Measurements from ENCODE around the gene TMCC2. TPM values are rescaled to one million over a fixed set of nuclear protein-coding genes. Genes with fewer than 3 reads are reported as not detected.

The TMCC2 gene
- polyA plus RNA-seq, 1 experiment: 3.4 TPM

DNA sequence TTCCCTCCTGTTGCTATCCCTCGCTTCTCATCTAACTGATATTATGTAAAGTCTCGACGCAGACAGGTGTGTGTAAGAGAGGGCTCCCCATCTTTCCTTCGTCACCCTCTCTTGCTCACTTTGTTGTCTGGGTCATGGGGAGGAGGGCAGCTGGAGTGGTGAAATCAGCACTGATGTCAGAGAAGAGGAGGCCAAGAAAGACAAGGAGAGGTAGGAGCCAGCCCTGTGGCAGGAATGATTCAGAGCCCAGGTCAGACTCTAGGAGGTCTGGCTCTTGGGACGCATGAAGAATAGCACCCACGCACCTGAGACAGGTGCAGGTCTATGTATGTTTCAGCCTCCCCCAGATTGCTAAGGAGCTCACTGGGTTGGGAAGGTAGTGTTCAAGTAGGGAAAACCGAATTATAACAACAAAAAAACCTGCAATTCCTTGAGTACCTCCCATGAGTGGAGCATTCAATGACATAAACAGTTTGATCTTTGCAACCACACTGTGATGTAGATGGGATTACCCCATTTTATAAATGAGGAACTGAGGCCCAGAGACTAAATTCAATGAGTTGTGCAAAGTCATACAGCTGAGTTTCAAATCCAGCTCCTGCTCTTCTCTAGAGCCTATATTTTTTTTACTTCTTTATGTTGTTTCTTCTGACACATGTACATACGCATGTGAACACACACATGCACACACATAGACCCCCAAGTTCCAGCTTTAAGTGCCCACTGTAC, 83.4 kb downstream of the TMCC2 start:
- TF ChIP-seq, protein P1, sequence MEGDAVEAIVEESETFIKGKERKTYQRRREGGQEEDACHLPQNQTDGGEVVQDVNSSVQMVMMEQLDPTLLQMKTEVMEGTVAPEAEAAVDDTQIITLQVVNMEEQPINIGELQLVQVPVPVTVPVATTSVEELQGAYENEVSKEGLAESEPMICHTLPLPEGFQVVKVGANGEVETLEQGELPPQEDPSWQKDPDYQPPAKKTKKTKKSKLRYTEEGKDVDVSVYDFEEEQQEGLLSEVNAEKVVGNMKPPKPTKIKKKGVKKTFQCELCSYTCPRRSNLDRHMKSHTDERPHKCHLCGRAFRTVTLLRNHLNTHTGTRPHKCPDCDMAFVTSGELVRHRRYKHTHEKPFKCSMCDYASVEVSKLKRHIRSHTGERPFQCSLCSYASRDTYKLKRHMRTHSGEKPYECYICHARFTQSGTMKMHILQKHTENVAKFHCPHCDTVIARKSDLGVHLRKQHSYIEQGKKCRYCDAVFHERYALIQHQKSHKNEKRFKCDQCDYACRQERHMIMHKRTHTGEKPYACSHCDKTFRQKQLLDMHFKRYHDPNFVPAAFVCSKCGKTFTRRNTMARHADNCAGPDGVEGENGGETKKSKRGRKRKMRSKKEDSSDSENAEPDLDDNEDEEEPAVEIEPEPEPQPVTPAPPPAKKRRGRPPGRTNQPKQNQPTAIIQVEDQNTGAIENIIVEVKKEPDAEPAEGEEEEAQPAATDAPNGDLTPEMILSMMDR (IDR thresholded peaks at IDR 0.05; ENCODE audit: insufficient read depth, low read depth, low read length): no peak
- H3K36me3 ChIP-seq (ENCODE audit: control insufficient read depth, insufficient read depth, low read length): peaks cover 42% of the 10 kb centered on the region
- DNase-seq (ENCODE audit: low read depth): no peak
- no peaks in the 10 kb centered on the region for H3K27me3 ChIP-seq (ENCODE audit: control insufficient read depth, insufficient read depth, low read length)
- CTCF ChIA-PET: interaction anchor here (0.8 to 3.5 kb wide), 3 partner anchors 14 to 38 kb away, joined by 3 to 14 read pairs (median 4); no protein-coding TSS in a partner anchor
- POLR2A ChIA-PET: no interaction called here
- no peak overlapping the region for H3K4me3 ChIP-seq (ENCODE audit: low read depth, low read length)

DNA sequence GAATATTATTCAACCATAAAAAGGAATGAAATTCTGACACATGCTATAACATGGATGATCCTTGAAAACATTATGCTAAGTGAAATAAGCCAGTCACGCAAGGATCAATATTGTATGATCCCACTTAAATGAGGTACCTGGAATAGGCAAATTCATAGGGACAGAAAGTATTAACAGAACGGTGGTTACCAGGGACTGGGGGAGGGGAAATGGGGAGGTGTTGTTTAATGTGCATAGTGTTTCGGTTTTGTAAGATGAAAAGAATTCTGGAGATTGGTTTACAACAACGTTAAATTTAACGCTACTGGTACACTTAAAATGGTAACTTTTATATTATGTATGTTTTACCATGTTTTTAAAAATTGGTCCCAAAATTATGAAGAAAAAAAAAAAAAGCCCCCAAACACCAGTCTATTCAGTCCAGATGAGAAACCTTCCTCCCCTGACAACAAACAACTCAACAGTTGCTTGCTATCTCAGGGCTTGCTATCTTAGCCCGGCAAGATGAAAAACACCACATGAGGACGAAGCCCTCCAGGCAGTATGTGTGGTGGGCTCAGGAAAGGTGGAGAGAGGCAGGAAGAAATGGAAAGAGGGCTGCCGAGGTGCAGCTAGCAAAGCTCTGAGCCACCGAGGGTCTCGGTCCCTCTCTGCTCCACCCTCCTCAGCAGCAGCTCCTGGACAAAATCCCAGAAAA, 85.3 kb downstream of the TMCC2 start:
- CTCF ChIA-PET: interaction anchor here (1.3 to 2.2 kb wide), 3 partner anchors 12 to 39 kb away, joined by 3 to 24 read pairs (median 5); no protein-coding TSS in a partner anchor
- Histone ChIP-seq H3K4me3 (ENCODE audit: low read depth, low read length) (no peak overlapping the region), H3K36me3 (ENCODE audit: control insufficient read depth, insufficient read depth, low read length) (peaks cover 29% of the 10 kb centered on the region), H3K27me3 (ENCODE audit: control insufficient read depth, insufficient read depth, low read length) (no peaks in the 10 kb centered on the region)
- TF ChIP-seq, protein P1 (IDR thresholded peaks at IDR 0.05; ENCODE audit: insufficient read depth, low read depth, low read length): no peak
- DNase-seq (ENCODE audit: low read depth): no peak
- POLR2A ChIA-PET: no interaction called here

DNA sequence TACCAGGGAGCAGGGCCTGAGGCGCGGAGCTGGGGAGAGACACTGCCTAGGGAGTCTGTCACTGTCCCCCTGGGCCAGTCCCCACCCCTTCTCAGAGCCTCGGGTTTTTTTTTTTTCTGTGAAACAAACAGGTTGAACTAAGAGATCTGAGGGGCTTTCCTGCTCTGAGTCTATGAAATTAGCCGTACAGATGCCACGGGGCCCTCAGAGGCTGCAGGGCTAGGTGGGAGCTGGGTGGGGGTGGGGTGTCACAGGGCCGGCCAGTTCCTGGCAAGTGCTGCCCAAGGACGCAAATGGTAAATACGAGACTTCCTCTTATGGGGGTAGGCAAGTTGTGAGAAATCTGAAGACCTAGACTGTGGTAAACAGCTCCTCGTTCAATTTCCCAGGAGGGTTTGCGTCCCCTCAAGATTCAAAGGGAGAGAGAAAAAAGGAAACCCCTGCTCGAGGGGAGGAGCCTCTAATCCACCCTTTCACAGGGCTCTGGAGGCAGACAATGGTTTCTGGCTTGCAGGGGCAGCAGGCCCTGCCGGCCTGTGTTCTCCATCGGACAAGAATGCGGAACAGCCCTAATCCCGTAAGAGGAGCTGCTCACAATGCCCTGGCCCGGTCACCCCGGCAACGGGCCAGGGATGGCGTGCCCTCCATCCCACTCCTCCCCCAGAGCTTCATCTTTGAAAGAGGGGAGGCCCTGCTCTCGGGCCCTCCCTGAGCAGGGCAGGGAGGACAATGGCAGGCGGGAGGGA, 86.0 kb downstream of the TMCC2 start:
- no peak for DNase-seq (ENCODE audit: low read depth)
- POLR2A ChIA-PET: no interaction called here

DNA sequence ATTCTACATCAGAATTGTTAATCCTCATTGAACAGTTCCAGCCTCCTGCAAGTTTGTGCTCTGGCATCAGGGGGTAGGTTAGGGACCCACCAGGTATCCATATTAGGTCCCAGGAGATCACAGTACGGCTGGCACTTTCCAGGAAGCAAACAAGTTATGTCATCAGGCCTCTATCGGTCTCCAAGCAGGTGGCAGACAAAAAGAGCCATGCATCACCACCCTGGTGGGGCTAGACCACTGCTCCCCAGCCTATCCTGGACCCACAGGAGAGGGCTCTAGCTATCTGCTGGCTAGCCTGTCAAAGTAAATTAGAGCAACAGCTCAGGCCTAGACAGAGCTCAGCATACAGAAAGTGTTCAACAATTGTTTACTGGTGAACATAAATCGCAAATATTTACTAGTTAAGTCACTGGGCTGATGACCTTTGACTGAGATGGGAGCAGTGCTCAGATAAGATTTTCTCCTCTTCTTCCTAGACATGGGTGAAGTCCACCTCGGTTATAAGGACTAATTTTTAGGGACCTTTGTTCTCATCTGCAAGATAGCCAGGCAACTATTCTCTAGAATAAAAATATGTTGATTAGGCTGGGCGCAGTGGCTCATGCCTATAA, 87.4 kb downstream of the TMCC2 start:
- CTCF ChIA-PET: interaction anchor here (1.0 to 2.2 kb wide), 2 partner anchors 41 to 44 kb away, joined by 3 to 24 read pairs; no protein-coding TSS in a partner anchor
- POLR2A ChIA-PET: no interaction called here
- no peak for DNase-seq (ENCODE audit: low read depth)

More for the DNA sequence above, 86.0 kb downstream of the TMCC2 start:
- CTCF ChIA-PET: interaction anchor here (0.7 to 2.2 kb wide), 4 partner anchors 12 to 40 kb away, joined by 3 to 24 read pairs (median 4); no protein-coding TSS in a partner anchor
- TF ChIP-seq, protein P1 (IDR thresholded peaks at IDR 0.05; ENCODE audit: insufficient read depth, low read depth, low read length): no peak
- Histone ChIP-seq H3K36me3 (ENCODE audit: control insufficient read depth, insufficient read depth, low read length) (peaks cover 22% of the 10 kb centered on the region), H3K27me3 (ENCODE audit: control insufficient read depth, insufficient read depth, low read length) (no peaks in the 10 kb centered on the region), H3K4me3 (ENCODE audit: low read depth, low read length) (no peak overlapping the region)

More for the DNA sequence above, 87.4 kb downstream of the TMCC2 start:
- TF ChIP-seq, protein P1 (IDR thresholded peaks at IDR 0.05; ENCODE audit: insufficient read depth, low read depth, low read length): no peak
- Histone ChIP-seq H3K4me3 (ENCODE audit: low read depth, low read length) (no peak overlapping the region), H3K27me3 (ENCODE audit: control insufficient read depth, insufficient read depth, low read length) (no peaks in the 10 kb centered on the region), H3K36me3 (ENCODE audit: control insufficient read depth, insufficient read depth, low read length) (peaks cover 15% of the 10 kb centered on the region)
